GM19324 (cell line): Measurements from ENCODE around the gene HBS1L.

Experiments used
- ATAC-seq: cut with Tn5 transposase; IDR thresholded peaks from one replicate; pipeline ENCODE4 v1.9.1; 2021; ENCODE audit warnings: mild to moderate bottlenecking, moderate library complexity; ENCODE audit not compliant: unreplicated experiment, low FRiP score

Gene HBS1L

GRCh38 chr6:134956032-134956431, 98.6 kb downstream of the HBS1L start:
- ATAC-seq, result no peak

DNA sequence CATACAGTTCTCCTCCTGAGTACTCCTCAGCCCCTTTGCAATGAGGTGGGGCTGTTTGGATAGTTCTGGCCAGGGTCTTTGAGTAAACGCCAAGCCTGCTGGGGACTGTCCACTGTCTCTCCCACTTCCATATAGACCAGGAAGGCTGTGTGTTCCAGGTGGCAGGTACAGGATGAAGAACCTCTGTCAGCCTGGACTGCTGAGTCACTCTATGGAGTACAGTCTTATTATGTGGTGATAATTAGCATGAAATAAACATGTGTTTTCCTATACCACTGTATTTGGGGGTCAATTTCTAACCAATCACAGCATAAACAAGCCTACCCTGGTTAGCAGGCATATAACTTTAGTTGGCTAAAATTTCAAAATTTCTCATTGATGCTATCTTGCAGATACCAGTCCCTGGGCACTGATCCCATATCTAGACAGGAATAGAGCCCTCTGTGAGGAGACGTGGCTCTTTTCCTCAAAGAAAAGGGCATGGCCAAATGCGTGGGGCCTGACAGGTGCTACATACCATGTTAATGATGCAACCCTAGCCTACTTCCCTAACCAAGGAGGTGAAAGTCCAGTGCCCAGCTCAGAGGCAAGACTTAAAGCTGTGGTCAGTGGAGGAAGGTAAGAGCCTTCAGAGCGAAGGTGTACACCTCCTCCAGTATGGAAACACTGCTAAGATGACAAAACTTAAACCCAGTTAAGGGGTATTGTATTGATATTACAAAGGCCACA, 100.2 kb downstream of the HBS1L start:
- no peak for ATAC-seq

GRCh38 chr6:134951494-134952263, 102.9 kb downstream of the HBS1L start:
- ATAC-seq, result no peak

- no peak for ATAC-seq
Observed at GRCh38 chr6:134950482-134950881, 104.1 kb downstream of the HBS1L start.

DNA sequence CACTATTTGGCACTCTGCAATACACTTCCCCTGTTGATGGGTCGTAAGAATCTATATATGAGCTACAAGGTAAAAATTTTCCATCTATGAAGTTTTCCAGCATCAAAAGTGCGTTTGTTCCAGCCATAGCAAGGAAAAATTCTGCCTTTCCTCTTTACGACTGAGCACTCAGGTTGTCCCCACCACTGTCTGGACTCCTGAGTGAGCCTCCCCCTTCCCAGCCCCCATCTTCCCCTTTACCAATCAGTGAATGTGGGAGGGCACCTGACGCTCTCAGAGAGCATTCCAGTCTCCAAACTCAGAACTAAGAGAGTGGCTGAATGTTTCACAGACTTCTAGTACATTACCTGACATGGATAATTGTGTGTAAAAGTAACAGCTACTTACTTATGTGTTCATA, 104.7 kb downstream of the HBS1L start, which contains the start of gene ALDH8A1:
TSS of gene ALDH8A1 (minus strand) at position 175 of the 400 bp plus-strand sequence. CDS start at position 127, 48 bp downstream.
- no peak for ATAC-seq

DNA sequence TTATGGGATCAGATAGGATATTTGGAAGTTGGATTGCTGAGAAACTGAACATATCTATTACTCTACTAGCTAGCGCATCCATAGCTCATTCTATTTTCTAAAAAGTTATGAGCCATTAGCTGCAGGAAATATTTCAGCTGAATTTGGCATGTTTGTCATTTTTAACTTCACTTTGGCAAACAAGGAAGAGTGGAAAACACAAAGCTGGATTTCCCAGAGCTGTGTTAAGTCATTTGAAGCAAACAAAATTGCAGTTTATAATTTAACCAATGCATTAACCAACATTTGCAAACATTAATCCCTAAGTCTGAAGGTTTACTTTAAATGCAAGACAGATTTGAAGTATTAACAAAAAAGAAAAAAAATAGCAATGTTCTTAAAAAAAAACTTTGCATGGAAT, 105.9 kb downstream of the HBS1L start:
- no peak for ATAC-seq

DNA sequence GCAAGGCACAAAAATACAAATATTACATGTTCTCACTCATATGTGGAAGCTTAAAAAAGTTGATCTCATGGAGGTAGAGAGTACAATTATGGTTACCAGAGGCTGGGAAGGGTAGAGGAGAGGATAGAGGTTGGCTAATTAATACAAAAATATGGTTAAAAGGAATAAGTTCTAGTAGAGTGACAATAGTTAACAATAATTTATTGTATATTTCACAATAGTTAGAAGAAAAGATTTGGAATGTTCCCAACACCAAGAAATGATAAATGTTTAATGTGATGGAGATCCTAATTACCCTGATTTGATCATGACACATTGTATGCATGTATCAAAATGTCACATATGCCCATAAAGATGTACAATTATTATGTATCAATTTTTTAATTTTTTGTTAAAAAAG, 106.5 kb downstream of the HBS1L start:
- no peak for ATAC-seq

GRCh38 chr6:134945045-134945444, 109.6 kb downstream of the HBS1L start:
- no peak for ATAC-seq

GRCh38 chr6:134943522-134944111, 111.0 kb downstream of the HBS1L start:
- no peak for ATAC-seq

GRCh38 chr6:134938896-134939295, 115.7 kb downstream of the HBS1L start:
- ATAC-seq, result no peak

- no peak for ATAC-seq
Observed at GRCh38 chr6:134937426-134937825, 117.2 kb downstream of the HBS1L start.

- no peak for ATAC-seq
Observed at GRCh38 chr6:134936931-134937330, 117.7 kb downstream of the HBS1L start.

GRCh38 chr6:134936476-134936875, 118.1 kb downstream of the HBS1L start:
- ATAC-seq, result no peak

GRCh38 chr6:134934793-134935485, 119.7 kb downstream of the HBS1L start:
- ATAC-seq, result no peak

GRCh38 chr6:134932535-134933470, 121.8 kb downstream of the HBS1L start:
- no peak for ATAC-seq

GRCh38 chr6:134932098-134932497, 122.5 kb downstream of the HBS1L start:
- ATAC-seq, result no peak

DNA sequence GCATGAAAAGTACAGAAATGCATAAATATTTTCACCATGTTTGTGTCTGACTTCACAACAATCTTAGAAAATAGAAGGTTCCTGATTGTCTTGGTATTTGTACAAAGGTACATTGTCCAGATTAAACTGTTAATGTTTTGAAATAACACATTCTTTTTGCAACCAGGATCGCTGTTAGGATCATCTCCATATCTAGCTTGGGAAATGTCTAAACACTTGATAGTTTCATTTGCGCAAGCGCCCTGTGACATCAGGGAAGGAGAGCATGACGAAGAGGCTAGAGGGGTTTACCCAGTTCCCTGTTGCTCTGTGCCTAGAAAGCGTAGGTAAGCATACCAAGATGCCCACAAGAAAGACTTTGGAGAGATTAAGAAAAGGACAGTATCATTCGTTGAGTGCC, 124.2 kb downstream of the HBS1L start:
- no peak for ATAC-seq

- no peak for ATAC-seq
Observed at GRCh38 chr6:134928151-134928900, 126.3 kb downstream of the HBS1L start.

- ATAC-seq, result no peak
Observed at GRCh38 chr6:134925800-134926199, 128.8 kb downstream of the HBS1L start.
